ENCODE results near the gene COL2A1. TPM values are rescaled to one million over a fixed set of nuclear protein-coding genes. Genes with fewer than 3 reads are reported as not detected.

The COL2A1 gene
- total RNA-seq, 1 experiment from 2014 or later, result 1.4 TPM

- Histone ChIP-seq H3K4me3 (ENCODE audit: low read depth in 2 of 2, low read length in 2 of 2) (no peak overlapping the region), H3K27ac (ENCODE audit: low read length) (no peak overlapping the region), H3K27me3 (ENCODE audit: control insufficient read depth, insufficient read depth, low read length) (no peaks in the 10 kb centered on the region), H3K9me3 (ENCODE audit: control insufficient read depth, insufficient read depth, low read depth, low read length) (no peaks in the 10 kb centered on the region), H3K4me1 (ENCODE audit: control insufficient read depth, insufficient read depth, low read length) (peaks cover 16% of the 10 kb centered on the region), H3K36me3 (ENCODE audit: control insufficient read depth, insufficient read depth, low read length) (no peaks in the 10 kb centered on the region)
- intact Hi-C loops (cut with micrococcal nuclease; ENCODE audit: unreplicated experiment) (no loop called here), in situ Hi-C loops (cut with HindIII; ENCODE audit: low pct_unique_long_range_greater_than_20kb, low sequenced_read_pairs) (no loop called here)
- ATAC-seq (no peak), DNase-seq (ENCODE audit: low read depth, low spot score) (no peak)
- no TSS peak for BruUV-seq (replicated peaks)
- POLR2A ChIA-PET, result interaction anchor here (0.7 to 0.9 kb wide), 3 partner anchors 13 to 748 kb away, joined by 3 to 10 read pairs (median 3); no protein-coding TSS in a partner anchor
- CTCF ChIA-PET, result no interaction called here
- TF ChIP-seq TCF7L2 (IDR thresholded peaks at IDR 0.05; ENCODE audit: low read depth, low read length) (no peak), CTCF (IDR thresholded peaks at IDR 0.05) (no peak), POLR2AphosphoS5 (IDR thresholded peaks at IDR 0.05; ENCODE audit: low read depth, low read length) (no peak), SIN3A (IDR thresholded peaks at IDR 0.05; ENCODE audit: borderline replicate concordance, insufficient read depth, low read depth, low read length) (no peak)
- TF ChIP-seq, protein P1, sequence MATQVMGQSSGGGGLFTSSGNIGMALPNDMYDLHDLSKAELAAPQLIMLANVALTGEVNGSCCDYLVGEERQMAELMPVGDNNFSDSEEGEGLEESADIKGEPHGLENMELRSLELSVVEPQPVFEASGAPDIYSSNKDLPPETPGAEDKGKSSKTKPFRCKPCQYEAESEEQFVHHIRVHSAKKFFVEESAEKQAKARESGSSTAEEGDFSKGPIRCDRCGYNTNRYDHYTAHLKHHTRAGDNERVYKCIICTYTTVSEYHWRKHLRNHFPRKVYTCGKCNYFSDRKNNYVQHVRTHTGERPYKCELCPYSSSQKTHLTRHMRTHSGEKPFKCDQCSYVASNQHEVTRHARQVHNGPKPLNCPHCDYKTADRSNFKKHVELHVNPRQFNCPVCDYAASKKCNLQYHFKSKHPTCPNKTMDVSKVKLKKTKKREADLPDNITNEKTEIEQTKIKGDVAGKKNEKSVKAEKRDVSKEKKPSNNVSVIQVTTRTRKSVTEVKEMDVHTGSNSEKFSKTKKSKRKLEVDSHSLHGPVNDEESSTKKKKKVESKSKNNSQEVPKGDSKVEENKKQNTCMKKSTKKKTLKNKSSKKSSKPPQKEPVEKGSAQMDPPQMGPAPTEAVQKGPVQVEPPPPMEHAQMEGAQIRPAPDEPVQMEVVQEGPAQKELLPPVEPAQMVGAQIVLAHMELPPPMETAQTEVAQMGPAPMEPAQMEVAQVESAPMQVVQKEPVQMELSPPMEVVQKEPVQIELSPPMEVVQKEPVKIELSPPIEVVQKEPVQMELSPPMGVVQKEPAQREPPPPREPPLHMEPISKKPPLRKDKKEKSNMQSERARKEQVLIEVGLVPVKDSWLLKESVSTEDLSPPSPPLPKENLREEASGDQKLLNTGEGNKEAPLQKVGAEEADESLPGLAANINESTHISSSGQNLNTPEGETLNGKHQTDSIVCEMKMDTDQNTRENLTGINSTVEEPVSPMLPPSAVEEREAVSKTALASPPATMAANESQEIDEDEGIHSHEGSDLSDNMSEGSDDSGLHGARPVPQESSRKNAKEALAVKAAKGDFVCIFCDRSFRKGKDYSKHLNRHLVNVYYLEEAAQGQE (IDR thresholded peaks at IDR 0.05; ENCODE audit: insufficient read depth in 1 of 2, low read depth in 2 of 2, low read length in 1 of 2), result no peak
These were observed 24.5 kb upstream of the COL2A1 start for GRCh38 chr12:48028541-48029431.

DNA sequence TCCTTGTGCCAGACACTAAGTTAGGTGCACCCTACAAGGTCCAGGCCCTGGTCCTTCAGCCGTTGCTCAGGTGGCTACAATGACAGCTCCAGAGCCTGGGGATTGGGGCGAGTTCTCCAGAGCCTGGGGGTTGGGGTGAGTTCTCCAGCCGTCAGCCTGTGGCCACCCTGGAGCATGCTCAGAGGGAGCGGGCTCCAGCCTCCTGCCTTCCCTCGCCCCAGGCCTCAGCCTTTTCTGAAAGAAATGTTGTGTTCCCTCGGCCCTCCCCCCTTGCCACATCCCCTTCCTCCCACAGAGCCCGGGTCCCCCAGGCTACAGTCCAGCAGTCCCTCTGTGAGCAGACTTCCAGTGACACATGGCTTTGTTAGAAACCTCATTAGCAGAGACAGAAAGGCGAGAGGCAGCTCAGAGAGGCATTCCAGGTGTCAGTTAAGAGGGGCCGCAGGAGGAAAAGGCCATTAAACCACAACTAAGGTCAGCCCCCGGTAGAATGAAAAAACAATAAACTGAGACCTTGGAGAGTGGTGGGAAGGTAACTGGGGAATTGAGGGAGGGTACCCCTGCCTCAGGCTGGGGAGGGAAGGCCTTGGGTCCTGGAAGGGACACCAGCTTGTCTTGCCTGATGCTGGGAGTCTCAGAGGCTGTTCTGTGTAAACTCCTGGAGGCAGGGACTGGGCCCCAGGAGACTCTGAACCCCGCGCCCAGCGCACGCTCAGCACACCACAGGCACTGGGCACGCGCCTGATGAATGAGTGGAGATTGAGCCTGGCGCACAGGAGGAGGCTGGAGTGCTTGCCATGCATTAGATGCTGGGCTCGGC, 23.1 kb upstream of the COL2A1 start:
- peaks cover 25% of the 10 kb centered on the region for H3K4me1 ChIP-seq (ENCODE audit: control insufficient read depth, insufficient read depth, low read length)
- TF ChIP-seq, protein P1 (IDR thresholded peaks at IDR 0.05; ENCODE audit: insufficient read depth in 1 of 2, low read depth in 2 of 2, low read length in 1 of 2), result no peak
- TF ChIP-seq SIN3A (IDR thresholded peaks at IDR 0.05; ENCODE audit: borderline replicate concordance, insufficient read depth, low read depth, low read length) (no peak), TCF7L2 (IDR thresholded peaks at IDR 0.05; ENCODE audit: low read depth, low read length) (no peak), POLR2AphosphoS5 (IDR thresholded peaks at IDR 0.05; ENCODE audit: low read depth, low read length) (no peak), CTCF (IDR thresholded peaks at IDR 0.05) (no peak)
- H3K27me3 ChIP-seq (ENCODE audit: control insufficient read depth, insufficient read depth, low read length), result no peaks in the 10 kb centered on the region
- H3K27ac ChIP-seq (ENCODE audit: low read length), result no peak overlapping the region
- BruUV-seq (replicated peaks), result no TSS peak
- ChIA-PET CTCF (no interaction called here), POLR2A (interaction anchor here (0.7 kb wide), 1 partner anchor 21 kb away, joined by 10 read pairs; no protein-coding TSS in a partner anchor)
- H3K9me3 ChIP-seq (ENCODE audit: control insufficient read depth, insufficient read depth, low read depth, low read length), result no peaks in the 10 kb centered on the region
- DNase-seq (ENCODE audit: low read depth, low spot score) (no peak), ATAC-seq (no peak)
- no peak overlapping the region for H3K4me3 ChIP-seq (ENCODE audit: low read depth in 2 of 2, low read length in 2 of 2)
- in situ Hi-C loops (cut with HindIII; ENCODE audit: low pct_unique_long_range_greater_than_20kb, low sequenced_read_pairs) (no loop called here), intact Hi-C loops (cut with micrococcal nuclease; ENCODE audit: unreplicated experiment) (no loop called here)
- H3K36me3 ChIP-seq (ENCODE audit: control insufficient read depth, insufficient read depth, low read length), result no peaks in the 10 kb centered on the region
